H9 (cell line): ENCODE measurements around the gene RALBP1. TPM values are rescaled to one million over a fixed set of nuclear protein-coding genes. Genes with fewer than 3 reads are reported as not detected.

Experiments used
- DNase-seq: peaks from one replicate; pipeline ENCODE4 v3.0.0-alpha.2; 2017
- H2AFZ ChIP-seq: one replicate; pipeline ENCODE4 v1.6.1; 2013; ENCODE audit warnings: mild to moderate bottlenecking, low read length, control low read depth, moderate library complexity
- H2AK5ac ChIP-seq: 2 replicates; pipeline ENCODE4 v1.6.1; 2013; ENCODE audit warnings: low read length, control low read depth, mixed read lengths; ENCODE audit not compliant: insufficient read length
- H2BK120ac ChIP-seq: one replicate; pipeline ENCODE4 v1.6.1; 2013; ENCODE audit warnings: low read depth, mild to moderate bottlenecking, low read length, control low read depth, inconsistent platforms; ENCODE audit not compliant: poor library complexity, severe bottlenecking
- H2BK12ac ChIP-seq: 2 replicates; pipeline ENCODE4 v1.6.1; 2013; ENCODE audit warnings: low read length, control low read depth, mixed read lengths, low read depth; ENCODE audit not compliant: insufficient read length
- H2BK15ac ChIP-seq: 2 replicates; pipeline ENCODE4 v1.6.1; 2013; ENCODE audit warnings: low read depth, low read length, control low read depth
- H2BK20ac ChIP-seq: one replicate; pipeline ENCODE4 v1.6.1; 2013; ENCODE audit warnings: low read depth, mild to moderate bottlenecking, low read length, control low read depth, inconsistent platforms; ENCODE audit not compliant: poor library complexity, severe bottlenecking
- H2BK5ac ChIP-seq: 2 replicates; pipeline ENCODE4 v1.6.1; 2013; ENCODE audit warnings: low read length, control low read depth, mixed read lengths; ENCODE audit not compliant: insufficient read length
- H3K14ac ChIP-seq: 2 replicates; pipeline ENCODE4 v1.6.1; 2013; ENCODE audit warnings: low read length, control low read depth; ENCODE audit not compliant: insufficient read depth
- H3K18ac ChIP-seq: 2 replicates; pipeline ENCODE4 v1.6.1; 2013; ENCODE audit warnings: low read depth, mild to moderate bottlenecking, mixed read lengths, low read length, control low read depth; ENCODE audit not compliant: insufficient read length
- H3K23ac ChIP-seq: 2 replicates; pipeline ENCODE4 v1.6.1; 2013; ENCODE audit warnings: low read length, control low read depth, mixed read lengths, low read depth; ENCODE audit not compliant: insufficient read length
- H3K23me2 ChIP-seq: 2 replicates; pipeline ENCODE4 v1.6.1; 2013; ENCODE audit warnings: low read depth, mild to moderate bottlenecking, mixed read lengths, low read length, control low read depth; ENCODE audit not compliant: insufficient read length, poor library complexity, severe bottlenecking
- H3K27ac ChIP-seq: 2 replicates; pipeline ENCODE4 v1.5.1; 2013; ENCODE audit warnings: low read length, control low read depth, mixed read lengths, low read depth; ENCODE audit not compliant: insufficient read length
- H3K27me3 ChIP-seq: 2 replicates; pipeline ENCODE4 v1.6.1; 2013; ENCODE audit warnings: low read length, control low read depth, inconsistent platforms; ENCODE audit not compliant: insufficient read depth
- H3K4ac ChIP-seq: 2 replicates; pipeline ENCODE4 v1.6.1; 2013; ENCODE audit warnings: low read depth, mild to moderate bottlenecking, control low read depth, inconsistent platforms, low read length, moderate library complexity
- H3K4me1 ChIP-seq: 2 replicates; pipeline ENCODE4 v1.6.1; 2013; ENCODE audit warnings: low read length, control low read depth, inconsistent platforms; ENCODE audit not compliant: insufficient read depth
- H3K4me2 ChIP-seq: 2 replicates; pipeline ENCODE4 v1.6.1; 2013; ENCODE audit warnings: low read length, control low read depth, mixed read lengths; ENCODE audit not compliant: insufficient read length, insufficient read depth
- H3K56ac ChIP-seq: 2 replicates; pipeline ENCODE4 v1.6.1; 2013; ENCODE audit warnings: low read depth, mild to moderate bottlenecking, mixed read lengths, low read length, control low read depth; ENCODE audit not compliant: insufficient read length
- H3K79me1 ChIP-seq: 2 replicates; pipeline ENCODE4 v1.6.1; 2013; ENCODE audit warnings: low read depth, mild to moderate bottlenecking, moderate library complexity, low read length, control low read depth, inconsistent platforms; ENCODE audit not compliant: insufficient read depth, poor library complexity, severe bottlenecking
- H3K79me2 ChIP-seq: 2 replicates; pipeline ENCODE4 v1.6.1; 2013; ENCODE audit warnings: low read length, control low read depth, inconsistent platforms; ENCODE audit not compliant: insufficient read depth
- H3K9ac ChIP-seq: 2 replicates; pipeline ENCODE4 v1.6.1; 2013; ENCODE audit warnings: low read length, control low read depth, mixed read lengths; ENCODE audit not compliant: insufficient read length; ENCODE audit errors: extremely low read depth
- H3K9me3 ChIP-seq: one replicate; pipeline ENCODE4 v1.6.1; 2013; ENCODE audit warnings: low read depth, low read length, inconsistent platforms; ENCODE audit not compliant: control insufficient read depth
- H3T11ph ChIP-seq: one replicate; pipeline ENCODE4 v1.6.1; 2013; ENCODE audit warnings: mild to moderate bottlenecking, low read length, control low read depth, inconsistent platforms
- H4K20me1 ChIP-seq: one replicate; pipeline ENCODE4 v1.6.1; 2013; ENCODE audit not compliant: control insufficient read depth, insufficient read length, insufficient read depth
- H4K5ac ChIP-seq: 2 replicates; pipeline ENCODE4 v1.6.1; 2013; ENCODE audit warnings: low read depth, mild to moderate bottlenecking, mixed read lengths, low read length, control low read depth; ENCODE audit not compliant: insufficient read length
- H4K8ac ChIP-seq: replicated peaks from 2 replicates; pipeline ENCODE4 v1.6.1; 2013; ENCODE audit warnings: low read length, control low read depth, mixed read lengths, low read depth; ENCODE audit not compliant: insufficient read length
- H4K91ac ChIP-seq: 2 replicates; pipeline ENCODE4 v1.6.1; 2013; ENCODE audit warnings: low read depth, mild to moderate bottlenecking, moderate library complexity, mixed read lengths, low read length, control low read depth; ENCODE audit not compliant: insufficient read length
- H3K27ac Mint-ChIP-seq, 3 experiments: 2 replicates in 2 of 3; 3 replicates in 1 of 3; pipeline ENCODE4 v1.8.0; 2020 to 2021; ENCODE audit warnings: mixed read lengths in 3 of 3, mild to moderate bottlenecking in 1 of 3, moderate library complexity in 1 of 3
- H3K27me3 Mint-ChIP-seq: 2 replicates; pipeline ENCODE4 v1.8.0; 2021; ENCODE audit warnings: low read depth, mild to moderate bottlenecking, moderate library complexity, mixed read lengths
- H3K36me3 Mint-ChIP-seq, 3 experiments: 2 replicates in 2 of 3; 3 replicates in 1 of 3; pipeline ENCODE4 v1.8.0; 2020 to 2021; ENCODE audit warnings: low read depth in 3 of 3, mixed read lengths in 3 of 3; ENCODE audit not compliant: insufficient read depth in 1 of 3
- H3K4me1 Mint-ChIP-seq, 2 experiments: 2 replicates each; pipeline ENCODE4 v1.8.0; 2020; ENCODE audit warnings: mixed read lengths in 2 of 2
- H3K4me3 Mint-ChIP-seq, 2 experiments: 2 replicates in 1 of 2; 3 replicates in 1 of 2; pipeline ENCODE4 v1.8.0; 2020 to 2021; ENCODE audit warnings: mild to moderate bottlenecking in 2 of 2, mixed read lengths in 2 of 2, moderate library complexity in 1 of 2
- H3K9me3 Mint-ChIP-seq, 2 experiments: 2 replicates in 1 of 2; 3 replicates in 1 of 2; pipeline ENCODE4 v1.8.0; 2020; ENCODE audit warnings: mild to moderate bottlenecking in 2 of 2, mixed read lengths in 2 of 2, moderate library complexity in 1 of 2
- total RNA-seq: library from RNA; stranded (reverse); gene quantifications from 2 replicates; pipeline ENCODE4 v1.2.1, GENCODE V29; 2021
- TF ChIP-seq, protein P1 (sequence below): fragments of 200-600 bp; sonication (generic); conservative IDR thresholded peaks from 3 replicates; pipeline ENCODE4 v1.8.0; 2021; ENCODE audit warnings: antibody characterized with exemption, mild to moderate bottlenecking

RALBP1 gene
- total RNA-seq, 1 experiment from 2014 or later = 51.0 TPM

DNA sequence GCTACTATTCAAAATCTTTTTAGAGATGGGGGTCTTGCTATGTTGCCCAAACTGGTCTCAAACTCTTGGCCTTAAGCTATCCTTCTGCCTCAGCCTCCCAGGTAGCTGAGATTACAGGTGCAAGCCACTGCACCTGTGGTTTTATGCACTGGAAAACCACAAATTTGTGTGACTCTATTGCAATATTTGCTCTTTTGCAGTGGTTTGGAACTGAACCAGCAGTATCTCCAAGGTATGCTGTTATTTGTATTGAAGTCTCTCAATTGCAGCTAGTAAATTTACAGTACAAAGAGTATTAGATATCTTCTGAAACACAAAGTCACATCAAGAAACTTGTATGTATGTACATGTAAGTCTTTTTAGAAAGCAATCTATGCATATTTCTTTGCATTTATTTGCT, 92.9 kb downstream of the RALBP1 start:
- no peak overlapping the region for H3K18ac ChIP-seq
- H4K20me1 ChIP-seq = no peaks in the 10 kb centered on the region
- H3K9me3 ChIP-seq = no peaks in the 10 kb centered on the region
- H3K23ac ChIP-seq = no peak overlapping the region
- H2AK5ac ChIP-seq = no peak overlapping the region
- Mint-ChIP-seq H3K9me3 (no peaks in the 10 kb centered on the region), H3K36me3 (peaks cover 9 to 44% (median 37%) of the 10 kb centered on the region in 3 experiments; a peak in 6 of 7 replicates), H3K27me3 (no peaks in the 10 kb centered on the region), H3K4me3 (no peak overlapping the region), H3K27ac (no peak overlapping the region), H3K4me1 (no peaks in the 10 kb centered on the region)
- no peak overlapping the region for H2BK120ac ChIP-seq
- H3K27me3 ChIP-seq = no peaks in the 10 kb centered on the region
- no peak overlapping the region for H2BK15ac ChIP-seq
- H3K14ac ChIP-seq = no peak overlapping the region
- no peak overlapping the region for H3K9ac ChIP-seq
- H3T11ph ChIP-seq = no peak overlapping the region
- no peak overlapping the region for H4K5ac ChIP-seq
- H2AFZ ChIP-seq = no peak overlapping the region
- no peak overlapping the region for H4K91ac ChIP-seq
- H3K4ac ChIP-seq = no peak overlapping the region
- no peak overlapping the region for H3K4me2 ChIP-seq
- no peaks in the 10 kb centered on the region for H3K79me2 ChIP-seq
- H3K27ac ChIP-seq = no peak overlapping the region
- TF ChIP-seq, protein P1, sequence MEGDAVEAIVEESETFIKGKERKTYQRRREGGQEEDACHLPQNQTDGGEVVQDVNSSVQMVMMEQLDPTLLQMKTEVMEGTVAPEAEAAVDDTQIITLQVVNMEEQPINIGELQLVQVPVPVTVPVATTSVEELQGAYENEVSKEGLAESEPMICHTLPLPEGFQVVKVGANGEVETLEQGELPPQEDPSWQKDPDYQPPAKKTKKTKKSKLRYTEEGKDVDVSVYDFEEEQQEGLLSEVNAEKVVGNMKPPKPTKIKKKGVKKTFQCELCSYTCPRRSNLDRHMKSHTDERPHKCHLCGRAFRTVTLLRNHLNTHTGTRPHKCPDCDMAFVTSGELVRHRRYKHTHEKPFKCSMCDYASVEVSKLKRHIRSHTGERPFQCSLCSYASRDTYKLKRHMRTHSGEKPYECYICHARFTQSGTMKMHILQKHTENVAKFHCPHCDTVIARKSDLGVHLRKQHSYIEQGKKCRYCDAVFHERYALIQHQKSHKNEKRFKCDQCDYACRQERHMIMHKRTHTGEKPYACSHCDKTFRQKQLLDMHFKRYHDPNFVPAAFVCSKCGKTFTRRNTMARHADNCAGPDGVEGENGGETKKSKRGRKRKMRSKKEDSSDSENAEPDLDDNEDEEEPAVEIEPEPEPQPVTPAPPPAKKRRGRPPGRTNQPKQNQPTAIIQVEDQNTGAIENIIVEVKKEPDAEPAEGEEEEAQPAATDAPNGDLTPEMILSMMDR = no peak
- no peak for DNase-seq
- no peak overlapping the region for H2BK20ac ChIP-seq
- no peak overlapping the region for H4K8ac ChIP-seq
- no peak overlapping the region for H2BK5ac ChIP-seq
- H3K23me2 ChIP-seq = no peaks in the 10 kb centered on the region
- H3K4me1 ChIP-seq = no peaks in the 10 kb centered on the region
- H2BK12ac ChIP-seq = no peak overlapping the region
- H3K56ac ChIP-seq = no peak overlapping the region
- H3K79me1 ChIP-seq = no peaks in the 10 kb centered on the region
